NCI-H345 treated with DMSO at 0.1 percent for 48 hours (cell line): ENCODE data around the gene DCAF7.

Source experiments
- DNase-seq: peaks from one replicate; lab custom pipeline; 2025; ENCODE audit not compliant: unreplicated experiment; lab: John Stamatoyannopoulos, UW

Gene DCAF7

DNA sequence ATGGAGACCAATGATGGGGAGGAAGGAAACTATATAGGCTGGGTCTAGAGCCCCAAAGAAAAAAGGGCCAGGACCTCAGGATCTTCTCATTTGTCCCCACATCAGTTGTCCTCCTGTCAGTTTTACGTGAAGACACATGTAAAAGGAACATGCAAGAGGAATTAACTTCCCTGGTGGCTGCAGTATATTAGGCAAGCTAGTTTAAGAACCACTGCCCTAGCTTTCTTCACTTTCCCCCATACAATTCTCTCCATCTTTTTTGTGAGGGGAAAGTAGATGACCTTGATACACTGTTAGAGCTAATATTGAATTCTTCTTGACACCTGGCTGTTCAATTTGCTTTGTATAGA lies 74.2 kb downstream of the DCAF7 start:
- no peak for DNase-seq

DNA sequence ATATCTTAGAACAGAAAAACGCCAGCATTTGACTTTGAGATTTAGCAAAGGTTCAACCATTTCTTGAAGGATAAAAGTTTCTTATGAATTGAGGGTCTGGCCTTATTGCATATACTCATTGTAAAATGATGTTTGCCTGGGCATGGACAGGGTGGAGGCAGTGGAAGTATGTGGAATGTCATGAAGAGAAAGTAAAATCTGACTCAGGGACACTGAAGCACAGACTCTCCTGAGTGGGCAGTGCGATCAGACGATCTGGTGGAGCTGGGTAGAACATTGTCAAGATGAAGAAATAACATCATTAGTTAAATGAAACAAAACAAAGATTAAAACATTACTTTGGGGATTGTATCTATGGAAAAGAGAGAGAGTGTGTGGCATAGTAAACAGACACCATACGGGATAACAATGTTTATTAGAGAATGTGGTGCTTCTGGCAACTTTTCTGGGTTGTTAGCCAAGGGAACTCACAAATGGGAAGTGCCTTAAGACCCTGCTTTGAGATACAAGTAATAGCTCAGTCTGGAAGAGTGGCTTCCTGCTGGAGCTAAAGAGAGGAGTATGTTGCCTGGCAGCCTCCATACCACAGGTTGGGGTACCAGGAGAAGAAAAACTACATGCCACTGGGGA lies 76.4 kb downstream of the DCAF7 start:
- no peak for DNase-seq

DNA sequence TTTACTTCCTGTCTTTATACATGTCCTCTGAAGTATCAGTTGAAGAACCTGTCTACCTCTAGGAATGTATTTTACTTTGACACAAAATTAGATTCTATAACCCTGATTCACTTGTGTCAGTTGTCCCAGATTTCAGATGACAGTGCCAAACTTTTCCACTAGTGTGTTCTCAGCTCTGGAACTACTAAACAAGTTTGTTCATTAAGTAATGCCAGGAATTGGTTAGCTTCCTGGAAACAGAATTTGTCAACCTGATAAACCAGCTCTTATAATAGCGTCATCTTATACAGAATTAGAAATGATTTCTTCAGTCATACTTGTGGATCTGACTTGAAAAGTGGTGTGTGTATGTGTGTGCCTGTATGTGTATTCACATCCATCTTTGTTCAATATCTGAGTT lies 79.3 kb downstream of the DCAF7 start:
- no peak for DNase-seq

DNA sequence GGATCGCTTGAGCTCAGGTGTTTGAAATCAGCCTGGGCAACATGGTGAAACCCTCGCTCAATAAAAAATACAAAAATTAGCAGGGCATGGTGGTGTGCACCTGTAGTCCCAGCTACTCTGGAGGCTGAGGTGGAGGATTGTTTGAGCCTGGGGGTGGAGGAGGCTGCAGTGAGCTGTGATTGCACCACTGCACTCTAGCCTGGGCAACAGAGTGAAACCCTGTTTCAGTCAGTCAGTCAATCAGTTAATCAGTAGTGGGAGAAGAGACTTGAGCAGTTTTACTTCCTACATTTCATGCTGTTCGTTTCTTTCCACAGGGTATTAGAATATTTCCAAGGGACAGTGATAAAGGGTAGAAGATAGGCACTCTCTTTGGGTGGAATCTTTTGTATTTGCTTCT lies 80.8 kb downstream of the DCAF7 start:
- DNase-seq = no peak

DNA sequence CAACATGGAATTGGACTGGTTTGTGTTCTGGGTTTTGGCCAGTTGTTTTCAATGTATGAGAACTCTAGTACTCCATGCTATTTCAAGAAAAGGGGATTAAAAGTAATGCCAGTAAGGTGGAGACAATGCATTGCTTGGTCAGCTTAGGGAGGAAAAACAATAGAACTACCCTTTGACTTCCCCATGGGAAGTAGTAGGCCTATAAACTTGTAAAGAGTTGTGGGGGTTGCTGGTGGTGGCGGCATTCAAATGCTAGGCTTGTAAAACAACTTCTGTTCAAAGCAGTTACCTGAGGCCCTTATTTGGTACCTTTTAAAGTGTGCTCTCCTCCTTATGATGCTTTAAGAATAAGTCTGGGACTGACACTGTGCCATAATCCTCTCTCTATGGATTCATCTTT lies 81.3 kb downstream of the DCAF7 start:
- no peak for DNase-seq

DNA sequence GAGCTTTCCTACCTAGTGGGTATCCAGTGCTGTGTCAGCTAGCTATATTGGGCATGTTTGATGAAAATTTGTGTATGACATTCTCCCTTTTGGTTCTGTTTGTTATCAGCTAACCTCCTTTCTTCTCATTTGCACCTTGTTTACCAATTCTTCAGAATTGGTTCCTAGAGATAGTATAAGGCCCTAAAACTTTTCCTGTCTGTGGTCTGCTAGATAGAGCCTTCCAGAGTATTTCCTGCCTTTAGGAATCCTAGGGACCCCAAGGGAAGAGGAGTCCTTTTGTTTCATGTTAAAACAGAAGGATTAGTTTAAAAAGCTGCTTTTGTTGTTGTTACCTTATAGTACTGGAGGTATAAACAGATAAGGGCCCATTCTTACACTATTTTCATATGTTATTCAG lies 83.5 kb downstream of the DCAF7 start:
- no peak for DNase-seq

DNA sequence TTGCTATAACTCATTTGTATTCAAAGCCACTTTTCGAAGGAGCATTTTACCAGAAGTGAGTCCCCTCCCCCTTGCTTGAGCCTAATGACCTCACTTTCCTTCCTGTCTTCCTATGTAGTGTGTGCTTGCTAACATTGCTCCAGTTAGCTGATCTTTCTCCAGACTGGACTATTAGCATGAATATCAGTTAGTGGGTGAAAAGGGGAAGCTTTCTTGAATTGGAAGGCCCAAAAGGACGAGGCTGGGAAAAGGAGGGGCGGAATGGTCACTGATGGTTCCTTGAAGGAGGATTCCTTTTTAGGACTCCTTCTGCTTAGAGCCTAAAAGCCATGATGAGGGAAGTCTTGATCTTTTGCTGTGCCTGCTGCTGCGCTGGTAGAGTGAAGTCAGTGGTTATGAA lies 83.9 kb downstream of the DCAF7 start:
- DNase-seq = no peak

DNA sequence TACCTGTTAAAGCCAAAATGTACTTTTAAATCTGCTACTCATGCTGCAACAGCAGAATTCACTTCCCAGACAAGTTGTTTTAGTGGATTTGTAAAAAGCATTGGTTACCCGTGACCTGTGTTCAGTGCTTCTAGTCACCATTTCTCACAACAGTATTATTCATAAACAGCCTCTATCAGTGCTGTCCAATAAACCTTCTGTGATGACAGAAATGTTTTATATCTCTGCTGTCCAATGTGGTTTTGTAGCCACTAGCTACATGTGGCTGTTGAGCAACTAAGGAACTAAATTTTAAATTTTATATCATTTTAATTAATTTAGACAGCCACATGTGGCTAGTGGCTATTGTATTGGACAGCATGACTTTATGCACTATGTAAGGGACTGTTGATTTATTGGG lies 84.5 kb downstream of the DCAF7 start:
- DNase-seq = no peak

DNA sequence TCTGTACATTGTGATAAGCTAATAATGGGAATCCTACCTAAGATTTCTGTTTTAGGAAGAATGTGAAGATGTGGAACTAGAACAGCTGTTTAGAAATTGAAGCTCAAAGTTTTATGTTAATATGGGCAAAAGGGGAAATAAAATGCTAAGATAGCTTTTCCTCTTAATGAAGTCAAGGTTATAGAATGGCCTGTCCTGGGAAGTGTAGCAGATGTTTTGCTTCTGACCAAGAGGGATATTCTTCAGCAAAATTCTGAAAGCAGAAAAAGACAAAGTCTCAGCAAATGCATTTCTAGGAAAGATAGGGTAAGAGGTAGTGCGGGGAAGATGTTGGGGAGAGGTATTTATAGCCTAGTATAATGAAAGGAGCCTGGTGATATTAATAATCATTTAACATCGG lies 85.0 kb downstream of the DCAF7 start:
- DNase-seq = no peak

DNA sequence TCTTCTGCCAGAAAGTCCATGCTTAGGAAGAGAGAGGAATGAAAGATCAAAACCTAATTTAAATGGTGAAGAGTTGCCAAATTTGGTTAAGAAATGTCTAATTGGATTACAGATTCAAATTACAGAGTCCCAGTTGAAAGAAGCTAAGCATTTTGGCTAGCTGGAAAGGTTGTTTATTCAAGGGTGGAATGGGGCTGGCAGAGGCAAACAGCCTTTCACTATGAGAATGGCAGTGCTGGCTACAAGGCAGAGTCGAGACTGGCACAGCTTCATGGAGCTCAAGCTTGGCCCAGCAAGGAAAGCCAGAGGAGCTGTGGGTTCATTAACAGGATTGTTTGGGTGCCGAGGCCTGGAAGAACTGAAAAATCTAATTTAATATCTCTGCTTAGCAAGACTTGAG lies 85.5 kb downstream of the DCAF7 start:
- no peak for DNase-seq

DNA sequence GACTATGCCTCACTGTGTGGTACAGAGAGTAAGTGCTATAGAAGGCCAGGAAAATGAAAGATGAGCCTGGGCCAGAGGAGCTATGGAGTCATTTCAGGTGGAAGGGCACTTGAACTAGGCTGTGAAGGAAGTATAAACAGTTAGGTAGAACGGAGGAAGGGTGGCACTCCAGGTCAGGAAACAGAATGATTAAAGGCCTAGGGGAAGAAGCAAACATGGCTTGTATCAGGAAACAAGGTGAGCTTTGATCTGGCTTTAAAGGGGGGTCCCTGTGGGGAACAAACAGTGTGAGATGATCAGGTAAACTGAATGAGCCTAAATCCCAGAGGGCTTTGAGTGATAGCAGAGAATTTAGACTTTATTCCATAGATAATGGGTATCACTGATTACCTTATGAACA lies 88.8 kb downstream of the DCAF7 start:
- no peak for DNase-seq

DNA sequence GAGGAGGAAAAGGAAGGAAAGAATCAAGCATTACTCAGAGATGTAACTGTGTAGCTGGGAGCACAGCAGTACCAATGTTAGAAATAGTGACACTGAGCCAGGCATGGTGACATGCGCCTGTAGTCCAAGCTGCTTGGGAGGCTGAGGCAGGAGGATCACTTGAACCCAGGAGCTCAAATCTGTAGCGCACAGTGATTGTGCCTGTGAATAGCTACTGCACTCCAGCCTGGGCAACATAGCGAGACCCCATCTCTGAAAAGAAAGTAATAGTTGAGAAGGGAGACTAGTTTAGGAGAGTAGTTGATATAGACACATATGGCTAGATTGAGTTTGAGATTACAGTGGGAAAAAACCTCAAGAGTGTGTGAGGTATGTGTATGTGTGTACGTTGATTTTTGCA lies 89.8 kb downstream of the DCAF7 start:
- DNase-seq = no peak

DNA sequence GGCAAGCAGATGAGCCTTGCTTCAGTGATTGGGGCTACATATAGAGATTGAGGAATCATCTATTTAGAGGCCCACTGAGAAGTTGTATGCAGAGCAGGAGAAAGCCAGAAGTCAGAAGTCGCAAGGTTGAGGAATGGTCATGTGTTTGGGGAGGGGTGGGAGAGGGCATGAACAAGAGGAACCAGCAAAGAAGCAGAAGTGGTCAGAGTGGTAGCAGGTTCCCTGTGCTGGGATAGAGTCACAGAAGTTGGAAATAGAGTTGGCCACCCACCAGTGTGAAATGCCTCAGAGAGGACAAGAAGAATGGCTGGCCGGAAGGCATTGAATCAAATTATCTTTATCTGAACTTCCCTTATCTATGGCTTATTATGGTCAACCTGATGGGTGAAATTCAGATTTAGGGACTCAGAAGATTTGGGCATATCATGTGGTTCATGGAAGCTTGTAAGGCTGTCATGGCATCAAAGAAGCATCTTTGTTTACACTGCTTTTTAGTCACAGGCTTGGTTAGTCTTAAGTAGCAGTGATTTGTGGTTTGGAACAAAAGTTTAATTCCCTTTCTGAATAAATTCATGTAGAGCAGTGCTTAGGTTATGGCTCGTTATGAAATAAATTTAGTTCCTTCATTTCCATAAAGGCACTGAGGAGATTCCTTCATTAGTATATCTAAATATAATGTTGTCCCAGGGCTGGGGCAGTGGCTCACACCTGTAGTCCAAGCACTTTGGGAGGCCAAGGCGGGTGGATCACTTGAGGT lies 91.6 kb downstream of the DCAF7 start:
- no peak for DNase-seq
